AG04450 (cell line): Measurements from ENCODE around the gene NME7. TPM values are rescaled to one million over a fixed set of nuclear protein-coding genes. Genes with fewer than 3 reads are reported as not detected.

ENCODE experiments used
- CTCF ChIA-PET: fragments of 300-600, 350-600 bp; formaldehyde crosslinking; extraction: SDS; loops from one replicate; lab custom pipeline; 2022; ENCODE audit warnings: antibody characterized with exemption, inconsistent platforms; lab: Charles Lee
- POLR2A ChIA-PET: fragments of 350-600 bp; formaldehyde crosslinking; extraction: SDS; loops from one replicate; lab custom pipeline; 2021; ENCODE audit warnings: antibody characterized with exemption, inconsistent platforms; lab: Yijun Ruan, JAX
- DNase-seq: peaks from one replicate; pipeline ENCODE4 v3.0.0-alpha.2; 2011; ENCODE audit warnings: low read depth, low spot score
- H3K27ac ChIP-seq: one replicate; pipeline ENCODE4 v1.5.1; 2012; ENCODE audit warnings: low read depth, low read length, control low read depth
- H3K27me3 ChIP-seq: one replicate; pipeline ENCODE4 v1.6.0; 2012; ENCODE audit warnings: low read length; ENCODE audit not compliant: control insufficient read depth, insufficient read depth
- H3K4me3 ChIP-seq: 2 replicates; pipeline ENCODE4 v1.5.1; 2011; ENCODE audit warnings: mild to moderate bottlenecking, low read depth, low read length, control low read depth
- H3K9me3 ChIP-seq: 2 replicates; pipeline ENCODE4 v1.5.1; 2012; ENCODE audit warnings: low read length; ENCODE audit not compliant: control insufficient read depth, insufficient read depth
- CTCF ChIP-seq: IDR thresholded peaks from 2 replicates; pipeline ENCODE4 v1.5.1; 2011; ENCODE audit warnings: low read depth, low read length, control low read depth, inconsistent platforms
- polyA plus RNA-seq: library from polyadenylated mRNA; depleted of rRNA; stranded (reverse); fragments of >200 nt; gene quantifications from 2 replicates; pipeline ENCODE4 v1.2.3, GENCODE V29; 2011

NME7 gene
- polyA plus RNA-seq, 1 experiment: 27.3 TPM

- H3K9me3 ChIP-seq: no peaks in the 10 kb centered on the region
- ChIA-PET CTCF (no interaction called here), POLR2A (no interaction called here)
- H3K4me3 ChIP-seq: no peak overlapping the region
- no peaks in the 10 kb centered on the region for H3K27me3 ChIP-seq
- no peak for DNase-seq
- no peak for TF ChIP-seq CTCF
- no peak overlapping the region for H3K27ac ChIP-seq
Observed at GRCh38 chr1:169300854-169301253, 66.7 kb downstream of the NME7 start.

GRCh38 chr1:169298441-169298840 is 69.2 kb downstream of the NME7 start:
- TF ChIP-seq CTCF: no peak
- no peaks in the 10 kb centered on the region for H3K27me3 ChIP-seq
- CTCF ChIA-PET: no interaction called here
- no peaks in the 10 kb centered on the region for H3K9me3 ChIP-seq
- no peak overlapping the region for H3K4me3 ChIP-seq
- H3K27ac ChIP-seq: no peak overlapping the region
- POLR2A ChIA-PET: no interaction called here
- DNase-seq: no peak

- DNase-seq: no peak
- no peak for TF ChIP-seq CTCF
- no peaks in the 10 kb centered on the region for H3K27me3 ChIP-seq
- H3K9me3 ChIP-seq: no peaks in the 10 kb centered on the region
- H3K4me3 ChIP-seq: no peak overlapping the region
- no peak overlapping the region for H3K27ac ChIP-seq
- ChIA-PET POLR2A (no interaction called here), CTCF (no interaction called here)
Observed at GRCh38 chr1:169295846-169296245, 71.8 kb downstream of the NME7 start.

- Histone ChIP-seq H3K27ac (no peak overlapping the region), H3K27me3 (no peaks in the 10 kb centered on the region), H3K9me3 (no peaks in the 10 kb centered on the region), H3K4me3 (no peak overlapping the region)
- POLR2A ChIA-PET: no interaction called here
- TF ChIP-seq CTCF: no peak
- no peak for DNase-seq
- CTCF ChIA-PET: no interaction called here
Observed at GRCh38 chr1:169295425-169295824, 72.2 kb downstream of the NME7 start.

- TF ChIP-seq CTCF: no peak
- H3K27me3 ChIP-seq: no peaks in the 10 kb centered on the region
- H3K27ac ChIP-seq: no peak overlapping the region
- H3K4me3 ChIP-seq: no peak overlapping the region
- H3K9me3 ChIP-seq: no peaks in the 10 kb centered on the region
- DNase-seq: no peak
- ChIA-PET CTCF (interaction anchor here (0.6 to 1.3 kb wide), 3 partner anchors 75 to 686 kb away, joined by 3 read pairs; no protein-coding TSS in a partner anchor), POLR2A (no interaction called here)
Observed at GRCh38 chr1:169289016-169289415, 78.6 kb downstream of the NME7 start.
